Measurements from ENCODE around the gene SLC6A3.

The SLC6A3 gene

DNA sequence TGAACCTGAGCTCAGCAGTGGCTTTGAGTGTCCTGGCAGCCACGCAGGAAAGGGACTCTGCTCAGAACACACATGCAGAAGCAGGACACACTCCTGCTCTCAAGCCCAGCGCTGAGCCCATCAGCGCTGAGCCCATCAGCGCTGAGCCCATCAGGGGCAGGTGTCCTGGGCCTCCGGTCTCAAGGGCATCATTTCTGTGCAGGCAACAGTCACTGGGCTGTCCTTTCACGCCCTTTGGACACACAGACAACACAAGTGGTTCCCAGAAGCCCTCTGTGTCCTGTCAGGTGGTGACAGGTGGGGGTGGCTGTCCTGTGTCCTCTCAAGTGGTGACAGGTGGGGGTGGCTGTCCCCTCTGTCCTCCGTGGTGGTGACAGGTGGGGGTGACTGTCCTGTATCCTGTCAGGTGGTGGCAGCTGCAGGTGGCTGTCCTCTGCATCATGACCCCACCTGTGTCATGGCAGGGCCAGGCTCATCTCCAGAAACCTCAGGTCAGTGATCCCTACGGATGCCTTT is 61.3 kb downstream of the SLC6A3 start:
- TF ChIP-seq, protein P1, sequence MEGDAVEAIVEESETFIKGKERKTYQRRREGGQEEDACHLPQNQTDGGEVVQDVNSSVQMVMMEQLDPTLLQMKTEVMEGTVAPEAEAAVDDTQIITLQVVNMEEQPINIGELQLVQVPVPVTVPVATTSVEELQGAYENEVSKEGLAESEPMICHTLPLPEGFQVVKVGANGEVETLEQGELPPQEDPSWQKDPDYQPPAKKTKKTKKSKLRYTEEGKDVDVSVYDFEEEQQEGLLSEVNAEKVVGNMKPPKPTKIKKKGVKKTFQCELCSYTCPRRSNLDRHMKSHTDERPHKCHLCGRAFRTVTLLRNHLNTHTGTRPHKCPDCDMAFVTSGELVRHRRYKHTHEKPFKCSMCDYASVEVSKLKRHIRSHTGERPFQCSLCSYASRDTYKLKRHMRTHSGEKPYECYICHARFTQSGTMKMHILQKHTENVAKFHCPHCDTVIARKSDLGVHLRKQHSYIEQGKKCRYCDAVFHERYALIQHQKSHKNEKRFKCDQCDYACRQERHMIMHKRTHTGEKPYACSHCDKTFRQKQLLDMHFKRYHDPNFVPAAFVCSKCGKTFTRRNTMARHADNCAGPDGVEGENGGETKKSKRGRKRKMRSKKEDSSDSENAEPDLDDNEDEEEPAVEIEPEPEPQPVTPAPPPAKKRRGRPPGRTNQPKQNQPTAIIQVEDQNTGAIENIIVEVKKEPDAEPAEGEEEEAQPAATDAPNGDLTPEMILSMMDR (IDR thresholded peaks at IDR 0.05; ENCODE audit: insufficient read depth, missing control alignments), result no peak
- FAIRE-seq (no peak), DNase-seq (ENCODE audit: insufficient read length, low spot score) (no peak)

DNA sequence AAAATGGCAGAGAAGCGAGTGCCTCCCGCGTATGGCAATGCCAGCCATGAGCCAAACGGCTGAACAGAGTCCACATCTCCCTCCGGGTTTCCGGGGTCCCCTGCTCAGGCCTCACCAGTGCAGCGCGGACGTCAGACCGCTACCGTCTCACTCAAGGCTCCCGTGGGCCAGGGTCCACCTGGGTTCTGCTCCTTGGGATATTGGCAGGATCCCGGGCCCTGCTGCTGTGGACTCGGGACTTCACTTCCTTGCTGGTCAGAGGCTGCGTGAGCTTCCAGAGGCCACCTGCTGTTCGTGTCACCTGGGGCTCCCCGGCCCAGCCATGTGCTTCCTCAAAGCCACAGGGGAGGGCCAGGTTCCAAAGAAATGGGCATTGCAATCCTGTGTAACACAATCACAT is 61.9 kb downstream of the SLC6A3 start:
- TF ChIP-seq, protein P1 (IDR thresholded peaks at IDR 0.05; ENCODE audit: insufficient read depth, missing control alignments), result no peak

DNA sequence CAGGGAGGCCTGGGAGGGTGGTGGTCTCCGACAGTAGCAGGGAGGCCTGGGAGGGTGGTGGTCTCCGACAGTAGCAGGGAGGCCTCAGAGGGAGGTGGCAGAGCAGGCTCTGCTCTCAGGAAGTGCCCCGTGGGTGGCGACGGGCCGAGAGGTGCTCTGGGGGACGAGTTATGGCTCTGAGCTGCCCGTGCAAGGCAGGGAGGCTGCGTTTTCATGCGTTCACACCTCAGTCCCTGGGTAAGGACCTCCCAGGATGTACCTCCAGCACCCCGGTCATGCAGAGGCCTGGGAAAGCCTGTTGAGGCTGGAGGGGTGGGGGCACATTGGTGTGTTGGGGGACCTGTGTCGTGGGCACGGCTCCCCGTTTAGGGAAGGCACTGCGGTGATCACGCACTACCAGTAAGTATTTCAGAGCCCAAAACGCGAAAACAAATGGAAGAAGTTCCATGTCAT is 63.0 kb downstream of the SLC6A3 start:
- TF ChIP-seq, protein P1 (IDR thresholded peaks at IDR 0.05; ENCODE audit: insufficient read depth, missing control alignments), result no peak
- DNase-seq (ENCODE audit: insufficient read length, low spot score) (no peak), FAIRE-seq (no peak)

More for the DNA sequence above, 61.9 kb downstream of the SLC6A3 start:
- FAIRE-seq (no peak), DNase-seq (ENCODE audit: insufficient read length, low spot score) (no peak)

DNA sequence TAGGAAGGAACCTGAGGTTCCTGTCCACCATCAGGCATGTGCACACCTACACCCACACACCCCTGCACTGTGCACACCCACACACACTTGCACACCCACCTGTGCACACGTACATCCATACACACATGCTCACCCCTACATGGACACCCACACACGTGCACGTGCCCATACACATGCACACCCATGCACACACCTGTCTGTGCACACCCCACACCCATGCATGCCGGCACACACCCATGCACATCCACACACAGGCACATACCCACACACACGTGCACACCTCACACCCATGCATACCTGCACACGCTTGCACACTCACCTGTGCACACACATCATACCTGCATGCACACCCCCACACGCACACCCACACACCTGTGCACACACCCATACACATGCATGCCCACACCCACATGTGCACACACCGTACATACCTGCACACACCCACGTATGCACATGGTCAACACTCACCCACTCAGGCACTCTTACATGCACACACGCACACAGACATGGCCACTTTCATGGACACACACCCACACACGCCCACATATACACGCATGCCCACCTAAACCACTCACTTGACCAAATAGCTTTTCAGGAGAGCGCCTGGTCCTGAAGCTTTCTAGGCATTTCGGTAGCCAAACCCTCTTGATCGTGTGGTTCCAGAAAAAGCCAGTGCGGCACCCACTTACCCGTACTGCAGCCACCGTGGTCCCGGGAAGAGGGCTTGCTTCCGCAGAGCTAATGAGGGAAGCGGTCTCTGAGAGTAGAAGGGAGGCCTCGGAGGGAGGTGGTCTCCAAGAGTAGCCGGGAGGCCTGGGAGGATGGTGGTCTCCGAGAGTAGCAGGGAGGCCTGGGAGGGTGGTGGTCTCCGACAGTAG is 63.6 kb downstream of the SLC6A3 start:
- FAIRE-seq, result no peak
- DNase-seq (ENCODE audit: insufficient read length, low spot score), result no peak
- TF ChIP-seq, protein P1 (IDR thresholded peaks at IDR 0.05; ENCODE audit: insufficient read depth, missing control alignments), result no peak

DNA sequence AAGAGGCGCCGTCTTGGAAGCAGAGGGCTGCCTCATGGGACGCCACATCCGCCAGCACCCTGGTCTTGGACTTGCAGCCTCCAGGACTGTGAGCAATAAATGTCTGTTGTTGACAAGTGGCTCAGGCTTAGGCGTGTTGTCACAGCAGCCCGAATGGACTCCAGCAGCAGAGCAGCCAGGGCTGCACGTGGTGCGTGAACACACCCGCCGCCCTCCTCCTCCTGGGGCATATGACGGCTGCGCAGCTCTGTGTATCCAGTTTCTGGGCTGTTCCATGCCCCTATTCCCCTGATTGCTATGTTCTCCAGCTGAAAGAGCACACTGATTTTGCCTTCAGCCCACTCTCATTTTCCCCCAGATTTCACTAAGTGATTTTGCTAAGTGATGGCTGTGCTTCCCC is 64.3 kb downstream of the SLC6A3 start:
- DNase-seq (ENCODE audit: insufficient read length, low spot score), result no peak
- FAIRE-seq, result no peak
- TF ChIP-seq, protein P1 (IDR thresholded peaks at IDR 0.05; ENCODE audit: insufficient read depth, missing control alignments), result no peak

DNA sequence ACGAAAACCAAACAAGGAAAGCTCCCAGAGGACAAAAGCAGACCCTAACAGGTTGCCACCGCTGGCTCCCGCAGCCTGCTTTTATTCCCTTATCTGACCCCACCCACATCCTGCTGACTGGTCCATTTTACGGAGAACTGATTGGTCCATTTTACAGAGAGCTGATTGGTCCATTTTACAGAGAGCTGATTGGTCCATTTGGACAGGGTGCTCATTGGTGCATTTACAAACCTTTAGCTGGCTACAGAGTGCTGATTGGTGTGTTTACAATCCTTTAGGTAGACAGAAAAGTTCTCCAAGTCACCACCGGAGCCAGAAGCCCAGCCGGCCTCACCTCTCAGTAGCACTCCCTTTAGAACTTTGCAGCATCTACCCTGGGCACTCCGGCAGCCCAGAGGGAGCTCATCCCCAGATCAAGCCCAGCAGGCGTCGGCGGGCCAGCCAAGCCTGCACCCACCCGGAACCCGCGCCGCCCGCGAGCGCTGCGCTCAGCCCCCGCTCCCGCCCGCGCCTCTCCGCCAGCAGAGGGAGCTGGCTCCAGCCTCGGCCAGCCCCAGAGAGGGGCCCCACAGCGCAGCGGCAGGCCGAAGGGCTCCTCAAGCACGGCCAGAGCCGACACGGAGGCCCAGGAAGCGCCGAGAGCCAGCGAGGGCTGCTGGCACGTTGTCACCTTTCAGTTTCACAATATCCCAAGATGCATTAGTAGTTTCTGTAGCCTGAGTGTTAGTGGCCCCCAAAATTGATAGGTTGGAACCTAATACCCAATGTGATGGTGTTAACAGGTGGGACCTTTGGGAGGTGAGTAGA is 65.0 kb downstream of the SLC6A3 start:
- DNase-seq (ENCODE audit: insufficient read length, low spot score) (no peak), FAIRE-seq (no peak)
- TF ChIP-seq, protein P1 (IDR thresholded peaks at IDR 0.05; ENCODE audit: insufficient read depth, missing control alignments), result no peak

Data from D721Med (cell line).